HG03159 (cell line): ENCODE results near the gene NID1.

Experiments used
- ATAC-seq: cut with Tn5 transposase; IDR thresholded peaks from one replicate; pipeline ENCODE4 v1.9.1; 2021; ENCODE audit warnings: mild to moderate bottlenecking, moderate library complexity; ENCODE audit not compliant: unreplicated experiment

The NID1 gene, protein sequence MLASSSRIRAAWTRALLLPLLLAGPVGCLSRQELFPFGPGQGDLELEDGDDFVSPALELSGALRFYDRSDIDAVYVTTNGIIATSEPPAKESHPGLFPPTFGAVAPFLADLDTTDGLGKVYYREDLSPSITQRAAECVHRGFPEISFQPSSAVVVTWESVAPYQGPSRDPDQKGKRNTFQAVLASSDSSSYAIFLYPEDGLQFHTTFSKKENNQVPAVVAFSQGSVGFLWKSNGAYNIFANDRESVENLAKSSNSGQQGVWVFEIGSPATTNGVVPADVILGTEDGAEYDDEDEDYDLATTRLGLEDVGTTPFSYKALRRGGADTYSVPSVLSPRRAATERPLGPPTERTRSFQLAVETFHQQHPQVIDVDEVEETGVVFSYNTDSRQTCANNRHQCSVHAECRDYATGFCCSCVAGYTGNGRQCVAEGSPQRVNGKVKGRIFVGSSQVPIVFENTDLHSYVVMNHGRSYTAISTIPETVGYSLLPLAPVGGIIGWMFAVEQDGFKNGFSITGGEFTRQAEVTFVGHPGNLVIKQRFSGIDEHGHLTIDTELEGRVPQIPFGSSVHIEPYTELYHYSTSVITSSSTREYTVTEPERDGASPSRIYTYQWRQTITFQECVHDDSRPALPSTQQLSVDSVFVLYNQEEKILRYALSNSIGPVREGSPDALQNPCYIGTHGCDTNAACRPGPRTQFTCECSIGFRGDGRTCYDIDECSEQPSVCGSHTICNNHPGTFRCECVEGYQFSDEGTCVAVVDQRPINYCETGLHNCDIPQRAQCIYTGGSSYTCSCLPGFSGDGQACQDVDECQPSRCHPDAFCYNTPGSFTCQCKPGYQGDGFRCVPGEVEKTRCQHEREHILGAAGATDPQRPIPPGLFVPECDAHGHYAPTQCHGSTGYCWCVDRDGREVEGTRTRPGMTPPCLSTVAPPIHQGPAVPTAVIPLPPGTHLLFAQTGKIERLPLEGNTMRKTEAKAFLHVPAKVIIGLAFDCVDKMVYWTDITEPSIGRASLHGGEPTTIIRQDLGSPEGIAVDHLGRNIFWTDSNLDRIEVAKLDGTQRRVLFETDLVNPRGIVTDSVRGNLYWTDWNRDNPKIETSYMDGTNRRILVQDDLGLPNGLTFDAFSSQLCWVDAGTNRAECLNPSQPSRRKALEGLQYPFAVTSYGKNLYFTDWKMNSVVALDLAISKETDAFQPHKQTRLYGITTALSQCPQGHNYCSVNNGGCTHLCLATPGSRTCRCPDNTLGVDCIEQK

DNA sequence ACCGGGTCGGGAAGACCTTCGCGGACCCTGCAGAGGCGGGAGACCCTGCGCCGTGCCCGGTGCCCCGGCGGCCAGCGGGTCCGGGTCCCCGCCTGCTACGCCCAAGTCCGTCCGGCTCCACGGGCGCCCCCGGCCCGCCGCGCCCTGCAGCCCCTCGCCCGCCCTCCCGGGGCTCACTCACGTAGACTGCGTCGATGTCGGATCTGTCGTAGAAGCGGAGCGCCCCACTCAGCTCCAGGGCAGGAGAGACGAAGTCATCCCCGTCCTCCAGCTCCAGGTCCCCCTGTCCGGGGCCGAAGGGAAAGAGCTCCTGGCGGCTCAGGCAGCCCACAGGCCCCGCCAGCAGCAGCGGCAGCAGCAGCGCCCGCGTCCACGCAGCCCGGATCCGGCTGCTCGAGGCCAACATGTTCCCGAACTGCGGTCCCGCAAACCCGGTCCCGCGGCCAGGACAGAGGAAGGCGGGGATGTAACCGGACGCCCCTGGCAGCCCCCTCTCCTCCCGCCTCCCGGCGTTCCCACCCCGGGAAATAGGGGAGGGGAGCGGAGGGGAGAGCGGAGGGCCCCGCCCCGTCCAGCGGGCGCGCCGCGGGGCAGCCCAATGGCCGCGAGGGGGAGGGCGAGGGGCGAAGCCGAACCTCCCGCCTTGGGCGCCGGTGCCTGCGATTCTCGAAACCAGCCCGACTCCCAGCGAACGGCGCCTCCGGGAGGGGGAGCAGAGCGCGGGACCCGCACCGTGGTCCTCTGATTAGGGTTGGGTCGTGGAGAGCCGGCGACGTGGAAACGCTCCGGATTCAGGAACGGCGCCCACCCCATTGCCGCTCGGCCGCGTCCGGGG, at the start of gene NID1:
Gene NID1, minus strand, starts transcription at position 417 of the 835 bp plus-strand sequence. Its CDS starts 11 bp downstream, at position 406.
- no peak for ATAC-seq

DNA sequence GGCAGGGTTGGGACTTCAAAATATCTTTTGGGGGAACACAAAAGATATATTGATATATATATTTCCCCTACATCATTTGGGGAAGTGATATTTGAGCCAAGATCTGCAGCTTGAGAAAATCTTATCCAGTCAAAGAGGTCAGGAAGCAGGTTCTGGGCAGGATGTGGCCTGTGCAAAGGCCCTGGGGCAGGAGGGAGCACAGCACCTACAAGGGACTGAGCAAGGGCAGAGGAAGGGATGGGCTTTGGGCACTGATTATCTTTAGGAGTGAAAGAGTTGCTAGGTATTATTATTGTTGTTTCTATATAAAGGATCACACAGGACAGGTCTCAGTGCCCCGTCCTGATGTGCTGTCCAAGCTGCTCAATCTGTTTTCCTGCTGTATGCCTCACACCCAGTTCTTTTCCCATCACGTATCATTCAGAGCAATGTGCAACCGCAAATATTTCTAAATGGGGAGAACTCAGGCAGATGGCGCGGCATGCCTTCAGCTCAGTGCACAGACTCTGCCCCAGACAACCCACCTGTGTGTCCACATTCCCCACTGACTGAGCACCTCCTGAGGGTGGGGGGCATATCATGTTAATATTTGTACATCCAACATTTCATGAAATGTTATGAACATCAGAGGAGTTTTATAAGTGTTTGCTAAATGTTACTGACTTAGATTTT, 49.3 kb upstream of the NID1 start:
- no peak for ATAC-seq

DNA sequence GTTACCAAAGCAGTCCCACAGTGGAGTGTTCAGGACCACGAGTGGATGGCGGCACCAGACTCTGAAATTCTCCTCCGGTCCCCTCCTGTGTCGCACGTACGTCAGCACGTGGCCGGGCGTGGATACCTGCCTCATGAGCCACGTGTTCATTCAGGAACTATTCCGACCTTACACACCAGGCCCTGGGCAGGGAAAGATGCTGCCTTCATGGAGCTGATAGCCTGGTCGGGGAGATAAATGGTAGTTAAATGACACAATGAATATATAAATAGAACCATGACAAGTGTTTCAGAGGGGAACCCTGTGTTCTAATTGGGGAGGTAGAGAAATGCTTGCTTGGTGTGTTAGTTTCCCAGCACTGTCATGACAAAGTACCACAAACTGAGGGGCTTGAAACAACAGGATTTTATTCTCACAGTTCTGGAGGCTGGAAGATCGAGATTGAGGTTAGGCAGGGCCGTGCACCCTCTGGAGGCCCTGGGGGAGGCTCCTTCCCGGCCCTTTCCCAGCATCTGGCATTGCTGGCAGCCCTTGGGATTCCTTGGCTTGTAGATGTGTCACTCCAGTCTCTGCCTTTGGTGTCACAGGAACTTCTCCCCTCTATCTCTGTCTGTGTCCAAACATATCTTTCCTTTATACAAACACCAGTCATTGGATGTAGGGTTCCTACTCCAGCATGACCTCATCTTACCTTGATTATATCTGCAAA, 48.6 kb upstream of the NID1 start:
- no peak for ATAC-seq

DNA sequence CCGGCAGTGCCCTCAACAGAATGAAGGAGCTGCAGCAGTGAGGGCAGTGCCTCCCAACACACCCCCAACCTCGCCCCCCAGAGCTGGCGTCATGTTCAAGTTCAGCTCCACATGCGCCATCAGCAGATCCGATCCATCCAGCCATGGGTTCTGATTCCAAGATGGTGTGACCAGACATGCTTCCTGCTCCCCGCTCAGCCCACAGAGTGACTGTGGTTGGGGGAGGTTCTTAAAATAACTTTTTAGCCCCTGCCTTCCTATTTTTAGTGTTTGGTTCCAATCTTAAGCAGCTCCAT, 47.4 kb upstream of the NID1 start:
- ATAC-seq, result no peak

DNA sequence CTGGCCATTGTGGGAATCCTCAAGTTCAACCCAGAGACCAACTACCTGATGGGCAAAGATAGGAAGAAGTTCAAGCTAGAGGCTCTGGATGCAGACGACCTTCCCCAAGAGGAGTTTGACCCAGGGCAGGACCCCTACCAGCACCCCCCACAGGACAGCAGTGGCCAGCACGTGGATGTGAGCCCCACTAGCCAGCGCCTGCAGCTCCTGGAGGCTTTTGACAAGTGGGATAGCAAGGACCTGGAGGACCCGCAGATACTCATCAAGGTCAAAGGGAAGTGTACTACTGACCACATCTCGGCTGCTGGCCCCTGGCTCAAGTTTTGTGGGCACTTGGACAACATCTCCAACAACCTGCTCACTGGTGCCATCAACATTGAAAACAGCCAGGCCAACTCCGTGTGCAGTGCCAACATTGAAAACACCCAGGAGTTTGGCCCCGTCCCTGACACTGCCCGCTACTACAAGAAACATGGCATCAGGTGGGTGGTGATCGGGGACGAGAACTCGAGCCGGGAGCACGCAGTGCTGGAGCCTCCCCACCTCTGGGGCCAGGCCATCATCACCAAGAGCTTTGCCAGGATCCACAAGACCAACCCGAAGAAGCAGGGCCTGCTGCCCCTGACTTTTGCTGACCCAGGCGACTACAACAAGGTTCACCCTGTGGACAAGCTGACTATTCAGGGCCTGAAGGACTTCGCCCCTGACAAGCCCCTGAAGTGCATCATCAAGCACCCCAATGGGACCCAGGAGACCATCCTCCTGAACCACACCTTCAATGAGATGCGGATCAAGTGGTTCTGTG, 46.8 kb upstream of the NID1 start:
- no peak for ATAC-seq

DNA sequence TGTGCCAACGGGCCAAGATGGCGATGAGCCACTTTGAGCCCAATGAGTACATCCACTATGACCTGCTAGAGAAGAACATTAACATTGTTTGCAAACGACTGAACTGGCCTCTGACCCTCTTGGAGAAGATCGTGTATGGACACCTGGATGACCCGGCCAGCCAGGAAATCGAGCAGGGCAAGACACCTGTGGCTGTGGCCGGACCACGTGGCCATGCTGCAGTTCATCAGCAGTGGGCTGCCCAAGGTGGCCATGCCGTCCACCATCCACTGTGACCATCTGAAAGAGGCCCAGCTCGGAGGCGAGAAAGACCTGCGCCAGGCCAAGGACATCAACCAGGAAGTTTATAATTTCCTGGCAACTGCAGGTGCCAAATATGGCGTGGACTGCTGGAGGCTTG, 45.2 kb upstream of the NID1 start:
- ATAC-seq, result no peak

DNA sequence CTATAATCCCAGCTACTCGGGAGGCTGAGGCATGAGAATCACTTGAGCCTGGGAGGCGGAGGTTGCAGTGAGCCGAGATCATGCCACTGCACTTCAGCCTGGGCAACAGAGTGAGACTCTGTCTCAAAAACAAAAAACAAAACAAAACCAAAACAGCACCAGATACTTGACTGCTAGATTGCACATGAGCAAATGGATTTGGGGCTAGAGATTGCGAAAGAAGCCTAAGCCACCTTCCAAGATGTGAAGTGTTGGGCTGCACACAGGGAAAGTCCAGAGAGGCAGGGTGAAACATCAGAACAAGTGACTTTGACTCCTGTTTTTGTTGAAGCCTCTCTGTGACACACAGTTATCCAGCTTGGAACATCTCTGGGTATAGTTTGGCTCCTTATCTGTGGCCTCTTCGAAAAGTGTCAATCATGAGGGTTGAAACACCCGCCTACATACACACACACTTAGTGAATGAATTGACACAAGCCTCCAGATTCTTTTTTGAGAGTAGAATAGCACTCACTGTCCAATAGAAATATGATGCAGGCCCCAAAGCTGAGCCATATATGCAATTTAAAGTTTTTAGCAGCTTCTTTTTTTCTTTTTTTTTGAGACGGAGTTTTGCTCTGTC, 43.2 kb upstream of the NID1 start:
- ATAC-seq, result no peak

DNA sequence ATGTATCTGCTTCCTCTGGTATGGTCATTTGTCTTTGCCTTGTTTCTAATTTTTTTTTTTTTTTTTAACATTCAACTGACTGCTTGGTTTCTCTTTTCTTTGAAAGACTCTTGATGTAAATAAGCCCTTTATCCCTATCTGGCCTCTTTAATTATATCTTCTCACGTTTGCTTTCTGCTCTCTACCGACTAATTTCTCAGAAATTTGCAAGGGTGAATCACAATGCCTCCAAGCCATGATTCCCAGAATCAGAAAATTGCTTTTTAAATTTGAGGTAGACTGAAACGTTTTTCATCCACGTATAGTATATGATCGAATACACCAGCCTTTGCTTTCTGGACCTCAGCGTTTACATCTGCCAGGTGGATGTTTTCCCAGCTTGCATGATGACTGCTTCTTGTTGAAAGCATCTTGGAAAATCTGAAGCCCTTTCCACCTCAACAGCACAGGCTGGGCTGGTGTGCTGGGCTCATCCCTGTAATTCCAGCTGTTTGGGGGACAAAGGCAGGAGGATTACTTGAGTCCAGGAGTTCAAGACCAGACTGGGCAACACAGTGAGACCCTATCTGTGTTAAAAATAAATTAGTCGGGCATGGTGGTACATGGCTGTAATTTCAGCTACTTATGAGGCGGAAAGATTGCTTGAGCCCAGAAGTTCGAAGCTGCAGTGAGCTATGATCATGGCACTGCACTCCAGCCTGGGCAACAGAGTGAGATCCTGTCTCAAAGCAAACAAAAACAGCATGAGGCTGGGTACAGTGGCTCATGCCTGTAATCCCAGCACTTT, 42.4 kb upstream of the NID1 start:
- ATAC-seq, result no peak

DNA sequence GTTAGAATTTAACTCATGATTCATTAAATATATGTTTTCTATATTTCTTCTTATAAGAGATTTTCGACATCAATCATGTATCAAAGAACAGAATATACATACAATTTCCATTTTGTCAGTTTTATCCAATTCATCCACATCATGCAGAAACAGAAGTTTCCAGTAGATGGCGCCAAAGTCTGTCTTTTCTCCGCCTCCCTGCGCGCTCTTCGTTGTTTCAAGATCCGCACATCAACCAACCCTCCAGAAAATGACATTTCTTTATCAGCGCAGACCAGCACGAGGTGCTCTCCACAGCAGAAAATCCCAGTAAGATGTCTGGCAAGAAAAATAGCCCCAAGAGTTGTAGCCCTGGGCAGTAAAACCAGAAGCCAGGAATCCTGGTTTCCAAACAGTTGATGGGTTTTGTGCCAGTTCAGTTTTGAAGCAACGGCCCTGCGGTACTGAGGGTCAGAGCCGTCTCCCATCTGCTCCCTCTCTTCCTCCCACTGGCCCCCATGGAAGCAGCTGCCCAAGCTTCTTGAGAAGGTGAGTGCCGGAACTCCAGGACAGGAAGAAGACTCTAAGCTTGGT, 38.8 kb upstream of the NID1 start:
- ATAC-seq, result peak; percentile 44

DNA sequence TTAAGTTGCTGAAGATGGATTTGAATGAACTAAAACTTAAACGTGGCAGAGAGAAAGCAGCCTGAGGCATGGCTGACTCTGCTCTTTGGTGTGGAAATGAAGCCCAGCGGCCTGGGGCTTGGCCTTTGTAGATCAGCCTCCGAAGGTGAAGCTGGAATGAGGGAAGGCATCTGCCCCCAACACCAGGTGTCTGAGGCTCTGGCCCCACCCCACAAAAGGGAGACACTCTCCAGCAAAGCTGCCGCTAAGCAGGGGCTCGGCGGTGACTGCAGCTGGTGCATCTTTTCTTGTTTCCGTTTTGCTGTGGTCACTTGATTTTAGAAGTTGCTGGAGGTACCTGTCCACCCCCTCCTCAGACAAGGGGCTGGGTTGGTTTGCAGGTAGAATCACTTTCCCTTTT, 38.2 kb upstream of the NID1 start:
- ATAC-seq, result no peak

DNA sequence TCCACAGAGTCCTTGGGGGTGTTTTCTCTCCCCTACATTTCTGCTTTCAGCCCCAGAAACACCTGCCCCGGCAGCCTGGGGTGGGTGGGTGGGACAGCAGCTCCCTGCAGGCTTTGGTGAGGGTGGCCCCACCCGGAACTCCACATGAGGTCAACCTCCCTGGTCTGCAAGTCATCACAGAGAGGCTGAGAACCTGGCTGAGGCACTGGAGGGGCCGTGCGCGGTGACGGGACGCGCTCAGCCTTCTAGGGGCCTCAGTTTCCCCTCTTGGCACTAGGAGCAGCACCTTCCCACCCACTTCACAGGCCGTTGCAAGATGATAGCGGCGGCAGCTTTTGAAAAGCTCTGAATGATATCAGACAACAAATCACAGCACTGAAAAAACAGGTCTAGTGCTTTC, 37.7 kb upstream of the NID1 start:
- no peak for ATAC-seq

DNA sequence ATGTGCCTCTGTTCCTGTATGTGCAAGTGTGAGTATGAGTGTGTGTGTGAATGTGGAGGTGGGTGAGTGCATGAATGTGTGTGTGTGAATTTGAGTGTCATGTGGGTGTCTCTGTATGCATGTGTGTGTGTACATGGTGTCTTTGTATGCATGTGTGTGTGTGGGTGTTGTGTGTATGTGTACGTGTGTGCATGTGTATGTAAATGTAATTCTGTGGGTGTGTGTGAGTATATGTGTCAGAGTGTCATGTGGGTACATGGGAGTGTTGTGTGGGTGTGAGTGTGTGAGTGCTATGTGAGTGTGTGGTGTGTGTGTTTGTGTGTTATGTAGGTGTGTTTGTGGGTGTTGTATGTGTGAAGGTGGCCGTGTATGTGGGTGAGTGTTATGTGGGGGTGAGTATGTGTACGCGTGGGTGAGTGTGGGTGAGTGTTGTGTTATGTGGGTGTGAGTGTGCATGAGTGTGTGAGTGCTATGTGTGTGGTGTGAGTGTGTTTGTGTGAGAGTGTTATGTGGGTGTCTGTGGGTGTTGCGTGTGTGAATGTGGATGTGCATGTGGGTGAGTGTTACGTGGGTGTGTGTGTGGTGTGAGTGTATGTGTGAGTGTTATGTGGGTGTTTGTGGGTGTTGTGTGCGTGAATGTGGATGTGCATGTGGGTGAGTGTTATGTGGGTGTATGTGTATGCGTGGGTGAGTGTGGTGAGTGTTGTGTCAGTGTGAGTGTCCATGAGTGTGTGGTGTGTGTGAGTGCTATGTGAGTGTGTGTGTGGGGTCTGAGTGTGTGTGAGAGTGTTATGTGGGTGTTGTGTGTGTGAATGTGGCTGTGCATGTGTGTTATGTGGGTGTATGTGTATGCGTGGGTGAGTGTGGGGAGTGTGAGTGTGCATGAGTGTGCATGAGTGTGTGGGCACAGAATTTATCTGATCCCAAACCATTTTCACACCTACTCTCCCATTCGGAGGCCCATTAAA, 36.6 kb upstream of the NID1 start:
- ATAC-seq, result no peak

DNA sequence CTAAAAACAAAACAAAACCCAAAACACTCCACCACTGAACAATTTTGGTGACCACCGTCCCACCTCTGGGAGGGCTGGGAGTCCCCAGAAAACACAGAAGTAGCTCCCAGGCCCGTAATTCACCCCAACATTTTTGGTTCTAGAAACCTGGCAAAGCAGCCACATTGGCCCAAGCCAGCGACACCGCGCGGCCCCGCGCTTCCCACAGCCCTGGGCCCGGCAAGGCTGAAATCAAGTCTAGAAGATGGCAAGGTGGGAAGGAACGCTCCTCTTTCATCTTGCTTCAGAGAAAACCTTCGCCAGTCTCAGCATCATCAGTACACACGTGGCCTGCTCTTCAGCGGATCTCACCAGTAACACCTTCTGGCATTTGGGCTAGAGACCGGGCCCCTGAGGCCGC, 35.9 kb upstream of the NID1 start:
- ATAC-seq, result no peak

DNA sequence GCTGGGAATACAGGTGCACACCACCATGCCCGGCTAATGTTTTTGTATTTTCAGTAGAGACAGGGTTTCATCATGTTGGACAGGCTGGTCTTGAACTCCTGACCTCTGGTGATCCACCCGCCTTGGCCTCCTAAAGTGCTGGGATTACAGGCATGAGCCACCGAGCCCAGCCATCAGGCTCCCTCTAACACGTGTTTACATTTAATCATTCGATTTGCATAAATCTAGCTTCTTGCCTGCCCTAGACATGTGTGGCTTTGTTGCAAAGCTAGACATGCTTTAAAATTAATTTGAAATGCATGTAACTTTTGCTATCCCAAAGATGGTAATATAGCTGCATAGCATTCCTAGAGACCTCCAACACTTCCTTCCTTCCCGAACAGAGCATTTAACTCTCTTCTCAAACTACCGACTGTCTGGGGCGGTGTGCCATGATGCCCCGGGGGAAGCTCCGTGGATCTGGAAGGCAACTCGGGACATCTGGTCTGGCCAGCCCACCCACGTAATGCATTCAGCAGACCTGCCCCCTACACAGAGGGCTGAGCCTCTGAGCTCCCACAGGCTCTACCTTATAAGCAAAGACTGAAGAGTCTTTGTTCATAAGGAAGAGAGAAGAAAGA, 34.6 kb upstream of the NID1 start:
- no peak for ATAC-seq

DNA sequence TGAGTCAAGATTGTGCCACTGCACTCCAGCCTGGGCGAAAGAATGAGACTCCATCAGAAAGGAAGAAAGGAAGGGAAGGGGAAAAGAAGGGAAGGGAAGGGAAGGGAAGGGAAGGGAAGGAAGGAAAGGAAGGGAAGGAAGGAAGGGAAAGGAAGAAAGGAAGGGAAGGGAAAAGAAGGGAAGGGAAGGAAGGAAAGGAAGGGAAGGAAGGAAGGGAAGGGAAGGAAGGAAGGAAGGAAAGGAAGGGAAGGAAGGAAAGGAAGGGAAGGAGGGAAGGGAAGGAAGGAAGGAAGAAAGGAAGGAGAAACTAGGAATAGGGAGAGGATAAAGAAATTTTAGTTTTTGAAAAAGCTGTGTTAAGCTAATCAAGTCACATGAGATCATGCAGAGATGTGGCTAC, 33.4 kb upstream of the NID1 start:
- no peak for ATAC-seq
